HG02840 (cell line): Measurements from ENCODE around the gene BZW1.
"Not testable (repeated sequence)": the region's sequence is repeated elsewhere in the genome, so short reads cannot be mapped to it uniquely, and the experiment has no call there.

Experiments used
- ATAC-seq: cut with Tn5 transposase; IDR thresholded peaks from one replicate; pipeline ENCODE4 v1.9.1; 2021; ENCODE audit warnings: mild to moderate bottlenecking, moderate library complexity, moderate number of reproducible peaks; ENCODE audit not compliant: unreplicated experiment, low FRiP score

The BZW1 gene

GRCh38 chr2:200790185-200790584, 21.5 kb upstream of the BZW1 start:
- no peak for ATAC-seq

DNA sequence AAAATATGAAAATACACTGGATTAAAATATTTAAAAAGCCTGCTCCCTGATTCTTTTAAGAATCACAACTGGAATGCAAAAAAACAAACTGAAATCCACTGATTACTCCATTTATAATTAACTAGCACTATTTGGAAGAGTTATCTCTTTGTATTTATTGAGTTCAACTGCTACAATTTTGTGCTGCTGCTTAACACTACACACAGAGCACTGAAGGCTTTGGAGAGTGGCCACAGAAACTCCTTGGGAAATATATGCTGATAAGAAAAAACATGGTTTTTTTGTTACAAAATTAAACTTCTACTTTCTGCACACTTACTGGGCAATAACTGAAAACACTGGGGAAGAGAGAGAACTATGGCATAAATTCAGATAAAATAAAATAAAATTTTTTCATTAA, 19.8 kb upstream of the BZW1 start:
- ATAC-seq, result no peak

DNA sequence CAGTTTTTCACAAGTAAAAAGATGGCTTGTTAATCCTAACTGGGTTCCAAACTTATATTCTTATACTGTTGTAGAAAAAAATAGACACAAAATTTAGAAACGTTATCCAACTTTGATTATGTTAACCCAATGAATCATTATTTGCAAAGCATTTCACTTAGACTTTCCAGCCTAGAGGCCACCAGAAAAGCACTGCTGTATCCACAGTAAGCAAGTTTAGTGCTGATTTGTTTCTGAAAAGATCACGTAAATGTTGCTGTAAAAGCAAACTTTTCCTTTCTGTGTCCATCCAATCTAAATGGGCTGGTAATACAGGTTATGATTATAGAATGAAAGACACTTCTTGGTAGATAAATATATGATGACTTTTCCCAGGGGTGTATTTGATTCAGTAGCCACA, 17.6 kb upstream of the BZW1 start:
- no peak for ATAC-seq

DNA sequence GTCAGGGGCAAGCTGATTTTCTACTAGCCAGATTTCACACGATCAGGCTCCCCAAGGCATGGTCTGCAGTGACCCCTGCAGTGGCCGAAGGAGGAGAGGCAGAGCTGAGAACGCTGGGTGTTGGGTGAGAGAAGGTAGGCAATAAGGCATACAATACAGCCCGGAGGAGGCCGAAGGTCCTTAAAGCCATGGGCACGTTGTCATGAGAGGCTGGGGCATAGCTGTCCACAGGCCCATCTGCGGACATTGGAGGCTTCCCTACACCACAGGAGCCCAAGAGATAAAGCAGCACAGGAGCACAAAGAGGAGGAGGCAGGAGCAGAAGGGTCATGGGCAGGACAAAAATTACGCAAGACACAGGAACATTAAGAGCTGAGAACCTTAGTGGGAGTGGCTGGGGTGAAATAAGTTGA, 16.7 kb upstream of the BZW1 start:
- ATAC-seq, result no peak

DNA sequence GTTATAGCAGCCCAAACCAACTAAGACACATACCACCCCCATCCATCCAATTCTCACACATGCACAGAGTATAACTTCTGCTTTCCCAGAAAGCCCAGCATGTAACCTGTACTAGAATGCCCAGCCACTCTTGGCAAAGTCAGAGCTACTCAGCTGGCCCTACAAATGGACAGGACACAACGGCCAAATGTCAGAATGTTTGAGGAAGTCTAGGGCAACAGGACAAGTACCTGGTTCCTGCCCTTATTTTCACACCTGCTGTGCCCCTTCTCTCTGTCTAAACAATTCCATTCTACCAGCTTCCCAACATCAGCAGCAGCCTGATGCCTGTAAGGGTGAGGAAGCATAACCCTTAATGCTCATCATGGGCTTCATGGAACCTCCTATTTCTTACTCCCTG, 15.1 kb upstream of the BZW1 start:
- no peak for ATAC-seq

DNA sequence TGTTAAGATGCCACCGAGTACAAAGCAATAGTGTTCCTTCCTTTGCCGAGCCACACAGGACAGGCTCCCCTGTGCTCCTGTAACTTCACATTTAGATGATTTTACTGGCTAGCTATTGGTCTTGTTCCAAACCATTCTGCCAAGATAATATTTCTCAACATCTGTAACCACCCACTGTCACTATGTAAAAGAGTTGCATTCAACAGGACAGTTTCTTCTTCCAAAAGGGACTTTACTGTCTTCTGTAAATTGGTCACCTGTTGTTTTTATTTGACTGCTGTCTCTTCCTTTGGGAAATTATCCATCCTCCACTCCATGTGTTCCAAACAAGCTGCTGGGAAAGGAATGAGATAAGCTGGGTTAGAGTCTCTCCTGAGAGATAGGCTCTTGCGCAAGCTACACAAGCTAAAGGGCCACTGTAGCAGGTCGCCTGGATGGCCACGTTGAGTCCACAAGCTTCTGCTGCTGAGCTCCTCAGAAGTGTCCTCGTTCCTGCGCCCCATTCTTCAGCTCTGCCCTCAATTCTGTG, 14.4 kb upstream of the BZW1 start:
- no peak for ATAC-seq

DNA sequence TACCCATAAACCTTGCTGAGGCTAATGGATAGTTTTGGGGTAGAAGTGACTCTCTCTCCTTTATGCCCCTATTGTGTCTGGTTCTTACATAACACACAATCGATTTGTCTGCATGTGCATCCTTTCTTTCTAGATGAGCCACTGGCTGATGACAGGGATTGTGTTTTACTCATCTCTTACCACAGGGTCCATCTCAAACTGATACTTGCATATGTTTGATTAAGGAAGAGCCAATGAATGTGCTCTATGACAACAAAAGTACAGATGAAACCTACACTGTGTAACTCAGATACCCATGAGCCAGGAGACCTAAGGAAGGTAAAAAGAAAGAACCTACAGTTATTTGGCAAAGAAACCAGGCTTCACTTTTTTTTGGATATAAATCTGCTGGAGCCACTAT, 13.2 kb upstream of the BZW1 start:
- ATAC-seq, result no peak

DNA sequence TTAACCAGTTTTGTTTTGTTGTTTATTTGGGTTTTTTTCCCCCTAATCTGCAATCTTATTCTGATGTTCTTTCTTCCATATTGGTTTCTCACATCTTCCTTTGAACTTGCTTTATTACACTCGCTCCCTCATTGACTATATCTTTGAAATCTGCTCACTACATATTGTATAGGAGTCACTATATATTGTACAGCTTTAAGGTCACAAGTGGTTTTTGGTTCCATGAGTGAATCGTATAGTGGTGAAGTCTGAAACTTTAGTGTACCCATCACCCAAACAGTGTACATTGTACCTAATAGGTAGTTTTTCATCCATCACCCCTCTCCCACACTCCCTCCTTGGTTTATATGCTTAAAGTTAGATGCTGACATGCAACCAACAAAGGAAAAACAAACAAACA, 11.3 kb upstream of the BZW1 start:
- ATAC-seq, result no peak

- not testable (repeated sequence) for ATAC-seq
Observed at GRCh38 chr2:200801431-200801830, 10.3 kb upstream of the BZW1 start.

- ATAC-seq, result no peak
Observed at GRCh38 chr2:200809506-200810251, 2.0 kb upstream of the BZW1 start.

- no peak for ATAC-seq
Observed at GRCh38 chr2:200810252-200810997, 1.3 kb upstream of the BZW1 start.

- ATAC-seq, result no peak
Observed at GRCh38 chr2:200810998-200811332, 745 bp upstream of the BZW1 start.

DNA sequence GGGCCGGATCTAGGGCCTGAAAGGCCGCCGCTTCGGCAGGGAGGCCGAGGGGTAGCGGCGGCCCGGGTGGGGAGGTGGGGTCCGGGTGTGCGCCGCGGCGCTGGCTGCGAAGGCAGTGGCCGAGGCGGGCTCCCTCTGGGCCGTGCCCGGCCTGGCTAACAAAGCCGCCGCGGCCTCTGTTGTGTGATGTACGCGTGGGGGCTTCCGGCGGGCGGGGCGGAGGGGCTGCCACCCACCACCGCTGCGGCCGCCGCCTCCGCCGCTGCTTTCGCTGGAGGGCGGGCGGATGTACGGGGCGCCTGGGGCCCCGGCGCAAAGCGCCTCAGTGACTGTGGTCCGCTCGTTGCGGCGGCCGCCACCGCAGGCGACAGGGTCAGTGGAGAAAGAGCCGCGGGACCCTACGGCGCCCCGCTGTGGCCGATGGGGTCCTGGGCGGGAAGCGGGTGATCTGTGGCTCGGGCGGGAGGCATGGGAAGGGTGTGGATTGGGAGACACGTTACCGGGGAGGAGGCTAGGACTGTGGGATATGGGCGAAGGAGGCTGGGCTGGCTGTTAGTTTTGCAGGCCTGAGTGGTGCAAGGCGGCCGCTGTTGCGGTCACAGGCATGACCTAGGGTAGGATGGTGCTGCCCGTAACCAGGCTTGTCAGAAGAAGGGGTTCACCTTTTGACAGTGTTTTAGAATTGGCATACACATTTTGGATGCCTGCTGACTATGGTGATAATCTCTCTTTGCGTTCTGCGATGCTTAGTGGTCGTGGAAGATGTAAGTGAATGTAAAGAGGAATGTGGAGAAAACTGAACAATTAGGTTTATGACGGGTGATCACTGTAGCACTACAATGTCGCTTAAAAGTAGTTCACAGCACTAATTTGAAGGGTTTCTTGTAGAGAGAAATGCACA, 662 bp downstream of the BZW1 start:
- ATAC-seq, result peak; percentile 28

GRCh38 chr2:200814276-200814815, 2.6 kb downstream of the BZW1 start:
- no peak for ATAC-seq

DNA sequence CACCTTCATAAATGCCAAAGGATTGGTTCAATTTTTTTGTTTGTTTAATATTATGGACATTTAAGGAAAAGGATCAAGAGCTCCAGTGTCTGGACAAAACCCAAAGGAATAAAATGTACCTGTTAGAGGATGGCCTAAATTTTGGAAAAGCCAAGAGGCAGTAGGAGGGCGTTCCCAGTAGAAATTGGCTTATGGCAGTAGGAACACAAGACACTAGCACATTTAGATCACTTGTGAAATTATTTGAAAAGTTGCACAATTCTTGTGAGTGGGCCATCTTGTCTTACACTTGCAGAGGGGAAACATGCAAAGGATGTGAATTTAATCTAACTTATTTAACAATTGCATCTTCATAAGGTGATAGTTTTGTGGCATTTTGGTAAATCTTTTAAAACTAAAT, 3.2 kb downstream of the BZW1 start:
- no peak for ATAC-seq

- not testable (repeated sequence) for ATAC-seq
Observed at GRCh38 chr2:200818732-200819131, 7.0 kb downstream of the BZW1 start.

- ATAC-seq, result no peak
Observed at GRCh38 chr2:200820573-200821234, 9.0 kb downstream of the BZW1 start.

GRCh38 chr2:200821686-200822245, 10.1 kb downstream of the BZW1 start:
- ATAC-seq, result no peak

DNA sequence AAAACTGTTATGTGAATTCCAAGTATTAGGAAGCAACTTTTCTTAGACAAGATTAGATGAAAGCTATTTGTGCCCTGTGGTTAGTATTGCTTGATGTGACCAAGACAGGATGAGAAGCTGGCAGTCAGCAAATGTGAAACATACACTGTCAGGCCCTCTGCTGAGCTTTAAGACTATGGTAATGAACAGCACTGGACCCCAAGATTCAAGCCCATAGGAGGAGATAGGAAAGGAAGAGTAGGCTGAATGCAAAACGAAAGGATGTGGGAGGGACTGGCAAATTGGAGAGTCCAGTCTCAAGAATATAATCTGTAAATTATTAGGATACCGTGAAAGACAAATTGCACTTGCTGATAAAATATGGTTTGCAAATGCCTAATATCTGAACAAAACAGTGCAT, 16.4 kb downstream of the BZW1 start:
- no peak for ATAC-seq
